ENCODE measurements around the gene TBC1D22A.

TBC1D22A gene

DNA sequence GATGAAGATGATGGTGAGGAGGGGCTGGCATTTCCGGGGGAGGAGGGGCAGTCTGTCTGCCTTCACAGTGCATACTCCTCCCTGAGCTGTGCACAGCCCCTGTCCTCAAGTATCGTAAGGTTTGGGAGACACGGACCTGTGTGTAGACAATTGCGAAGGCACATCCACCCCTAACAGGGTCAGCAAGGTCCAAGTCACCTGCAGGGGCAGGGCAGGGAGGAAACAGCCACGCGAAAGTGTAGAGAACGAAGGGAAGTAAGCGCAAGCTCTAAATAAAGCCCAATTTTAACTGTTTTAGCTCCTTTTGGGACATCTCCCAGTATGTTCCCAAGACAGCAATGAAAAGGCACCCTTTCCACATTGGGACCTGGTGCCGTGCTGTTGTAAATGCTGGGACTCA lies 448.2 kb downstream of the TBC1D22A start:
- DNase-seq, result no peak

DNA sequence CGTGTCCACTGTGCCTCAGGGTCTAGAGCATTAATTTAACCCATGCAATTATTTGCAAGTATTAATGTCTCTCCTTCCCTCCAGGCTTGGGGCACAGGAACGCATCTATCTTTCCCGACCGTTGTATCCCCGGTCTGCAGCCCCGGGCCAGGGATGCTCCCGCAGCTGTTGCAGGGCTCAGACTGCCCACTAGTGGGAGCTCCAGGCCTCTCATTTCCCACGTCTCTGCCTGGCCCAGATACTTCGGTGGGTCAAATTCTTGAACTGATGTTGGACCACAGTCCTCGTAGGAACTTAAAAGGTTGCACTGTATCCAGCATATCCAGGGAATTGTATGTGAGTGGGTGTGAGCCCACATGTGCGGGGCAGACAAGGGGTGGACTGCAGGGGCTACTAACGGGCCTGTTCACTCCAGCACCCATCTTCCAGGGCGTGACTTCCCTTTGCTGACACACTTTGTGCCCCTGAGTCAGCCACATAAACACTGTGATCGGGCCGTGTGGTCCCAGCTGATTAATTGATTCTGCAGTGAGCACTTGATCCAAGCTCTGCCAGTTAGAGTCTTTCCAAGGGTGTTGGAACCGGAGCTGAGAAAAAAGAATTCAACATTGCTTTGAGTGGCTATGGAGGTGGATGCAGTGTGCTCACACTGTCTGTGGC lies 451.3 kb downstream of the TBC1D22A start:
- DNase-seq, result no peak

DNA sequence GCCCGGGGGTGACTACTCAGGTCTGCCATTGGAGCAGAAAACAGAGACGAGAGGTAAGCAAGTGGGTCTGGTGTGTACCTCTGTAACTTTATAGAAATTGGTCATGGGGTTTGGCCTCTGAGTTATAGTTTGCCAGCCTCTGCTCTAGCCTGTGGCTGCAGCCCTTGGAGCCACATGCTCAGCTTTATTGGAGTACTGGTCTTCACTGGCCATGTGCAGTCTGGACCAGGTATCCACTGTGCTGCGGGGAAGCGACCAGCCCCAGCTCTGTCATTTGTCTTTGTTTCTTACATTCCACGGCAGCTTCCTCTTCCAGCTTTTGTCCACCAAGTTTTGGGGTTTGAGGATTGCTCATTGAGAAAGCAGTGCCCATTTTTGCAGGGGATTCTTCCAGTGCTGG lies 453.4 kb downstream of the TBC1D22A start:
- DNase-seq, result no peak

DNA sequence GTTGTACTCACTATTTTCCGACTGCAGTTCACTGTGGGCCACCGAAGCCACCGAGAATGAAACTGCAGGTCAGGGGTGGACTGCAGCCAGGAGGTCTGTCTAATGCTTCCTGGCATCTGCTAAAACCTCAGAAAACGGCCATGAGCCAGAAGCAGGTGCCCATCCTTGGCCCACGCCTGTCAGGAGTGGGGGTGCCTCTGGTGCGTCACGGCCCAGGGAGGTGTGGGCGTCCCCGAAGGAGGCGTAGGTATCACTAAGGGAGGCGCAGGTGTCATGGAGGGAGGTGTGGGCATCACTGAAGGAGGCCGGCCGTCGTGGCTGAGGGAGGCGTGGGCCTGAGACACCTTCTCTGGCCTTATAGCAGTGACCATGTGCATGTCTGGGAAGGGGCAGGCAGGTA lies 456.2 kb downstream of the TBC1D22A start:
- no peak for DNase-seq

DNA sequence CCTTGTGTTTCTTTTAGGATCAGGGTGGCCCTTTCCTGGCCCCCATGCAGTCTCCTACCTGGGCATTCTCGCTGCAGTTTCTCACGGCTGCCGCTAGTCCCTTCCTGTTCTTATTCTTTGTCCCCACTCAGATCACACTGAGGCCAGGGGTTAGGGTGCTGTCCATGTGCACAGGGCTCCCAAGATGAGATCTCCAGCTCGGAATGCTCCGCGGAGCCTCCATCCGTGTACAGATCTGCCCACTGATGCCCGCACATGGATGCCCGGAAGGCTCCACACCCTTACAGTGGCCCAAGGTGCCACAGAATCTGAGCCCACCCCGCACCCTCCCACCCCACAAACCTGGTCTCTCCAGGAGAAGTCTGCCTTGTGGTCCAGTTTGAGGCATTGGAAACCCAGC lies 457.3 kb downstream of the TBC1D22A start:
- DNase-seq, result no peak

DNA sequence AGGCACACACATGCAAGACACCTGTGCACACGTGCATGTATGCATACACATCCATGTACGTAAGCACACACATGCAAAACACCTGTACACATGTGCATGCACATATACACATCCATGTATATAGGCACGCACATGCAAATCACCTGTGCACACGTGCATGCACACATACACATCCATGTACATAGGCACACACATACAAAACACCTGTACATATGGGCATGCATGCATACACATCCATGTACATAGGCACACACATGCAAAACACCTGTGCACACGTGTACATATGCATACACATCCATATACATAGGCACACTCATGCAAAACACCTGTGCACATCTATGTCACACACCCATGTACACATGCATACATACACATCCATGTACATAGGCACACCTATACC lies 458.3 kb downstream of the TBC1D22A start:
- no peak for DNase-seq

DNA sequence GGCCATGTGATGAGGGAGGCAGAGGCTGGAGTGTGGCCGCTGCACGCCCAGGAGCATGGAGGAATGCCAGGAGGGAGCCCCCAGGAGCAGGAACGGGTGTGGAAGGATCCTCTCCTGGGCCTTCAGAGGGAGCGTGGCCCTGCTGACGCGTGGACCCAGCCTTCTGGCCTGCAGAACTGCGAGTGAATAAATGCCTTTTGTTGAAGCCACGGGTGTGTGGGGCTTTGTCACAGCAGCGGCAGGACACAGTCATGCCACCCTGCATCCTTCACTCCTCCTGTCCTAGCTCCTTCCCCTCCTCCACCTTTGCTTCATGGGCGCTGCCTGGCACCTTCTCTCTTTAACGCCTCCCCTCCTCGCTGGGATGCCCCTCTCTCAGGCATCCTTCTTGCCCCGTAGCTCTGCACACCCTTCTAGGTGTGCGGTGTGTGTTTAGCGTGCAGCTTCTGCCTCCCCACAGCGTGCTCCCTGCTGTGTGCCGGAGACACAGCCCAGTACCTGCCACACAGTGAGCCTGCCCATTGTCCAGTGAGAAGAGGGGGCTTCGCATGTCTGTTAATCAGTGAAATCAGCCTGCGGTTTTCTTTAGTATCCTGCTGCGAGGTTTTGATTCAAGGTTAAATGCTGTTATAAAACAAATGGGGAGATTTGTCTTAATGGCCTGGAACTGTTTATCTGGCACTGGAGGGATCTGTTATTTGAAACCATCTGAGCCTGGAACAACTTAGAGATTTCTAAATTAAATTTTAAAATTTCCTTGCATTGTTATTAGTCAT lies 459.6 kb downstream of the TBC1D22A start:
- no peak for DNase-seq

Data from cortex of kidney (tissue), 1 donor.